Osteocyte (in vitro differentiated cells): Measurements from ENCODE around the gene PCDHB14. TPM values are rescaled to one million over a fixed set of nuclear protein-coding genes. Genes with fewer than 3 reads are reported as not detected.

Source experiments
- DNase-seq: peaks from one replicate; pipeline ENCODE4 v3.0.0; 2021; ENCODE audit warnings: mixed read lengths; ENCODE audit not compliant: unreplicated experiment; ENCODE audit errors: extremely low spot score
- H3K27ac Mint-ChIP-seq: one replicate; pipeline ENCODE4 v1.8.0; 2021; ENCODE audit warnings: mild to moderate bottlenecking, mixed read lengths; ENCODE audit not compliant: unreplicated experiment
- H3K27me3 Mint-ChIP-seq: one replicate; pipeline ENCODE4 v1.8.0; 2021; ENCODE audit warnings: mixed read lengths; ENCODE audit not compliant: unreplicated experiment
- H3K36me3 Mint-ChIP-seq: one replicate; pipeline ENCODE4 v1.8.0; 2021; ENCODE audit warnings: mixed read lengths; ENCODE audit not compliant: unreplicated experiment
- H3K4me1 Mint-ChIP-seq: one replicate; pipeline ENCODE4 v1.8.0; 2021; ENCODE audit warnings: mixed read lengths; ENCODE audit not compliant: unreplicated experiment
- H3K4me3 Mint-ChIP-seq: one replicate; pipeline ENCODE4 v1.8.0; 2021; ENCODE audit warnings: mild to moderate bottlenecking, moderate library complexity, mixed read lengths; ENCODE audit not compliant: unreplicated experiment
- H3K9me3 Mint-ChIP-seq: one replicate; pipeline ENCODE4 v1.8.0; 2021; ENCODE audit warnings: mixed read lengths; ENCODE audit not compliant: unreplicated experiment
- total RNA-seq: library from RNA; stranded (reverse); gene quantifications from 2 replicates; pipeline ENCODE4 v1.2.1, GENCODE V29; 2021
- TF ChIP-seq, protein P1 (sequence below): fragments of 200-600 bp; sonication (generic); IDR thresholded peaks from 2 replicates; pipeline ENCODE4 v1.5.0; 2021; ENCODE audit warnings: antibody characterized with exemption, mild to moderate bottlenecking, moderate library complexity

The PCDHB14 gene
- total RNA-seq, 1 donor from 2014 or later: 9.0 TPM

DNA sequence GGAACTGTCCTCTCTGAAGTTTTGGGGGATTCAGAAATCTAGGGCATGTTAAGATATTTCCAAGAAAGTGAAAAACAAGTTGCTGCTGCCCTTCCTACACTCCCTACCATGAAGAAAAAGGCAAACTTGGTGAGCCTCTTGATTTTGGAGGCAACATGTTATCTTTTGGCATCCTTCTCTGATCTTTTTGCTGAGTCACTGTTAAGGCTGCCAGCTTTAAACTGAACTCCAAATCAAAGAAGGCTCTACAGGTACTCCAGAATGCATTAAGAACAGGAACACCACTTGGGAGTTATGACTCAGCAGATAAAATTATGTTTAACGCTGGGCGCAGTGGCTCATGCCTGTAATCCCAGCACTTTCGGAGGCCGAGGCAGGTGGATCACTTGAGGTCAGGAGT is 46.1 kb downstream of the PCDHB14 start:
- H3K9me3 Mint-ChIP-seq: peaks cover 52% of the 10 kb centered on the region
- H3K27ac Mint-ChIP-seq: no peak overlapping the region
- H3K4me1 Mint-ChIP-seq: no peaks in the 10 kb centered on the region
- no peak overlapping the region for H3K4me3 Mint-ChIP-seq
- no peak for DNase-seq
- H3K27me3 Mint-ChIP-seq: no peaks in the 10 kb centered on the region
- peaks cover 15% of the 10 kb centered on the region for H3K36me3 Mint-ChIP-seq
- TF ChIP-seq, protein P1, sequence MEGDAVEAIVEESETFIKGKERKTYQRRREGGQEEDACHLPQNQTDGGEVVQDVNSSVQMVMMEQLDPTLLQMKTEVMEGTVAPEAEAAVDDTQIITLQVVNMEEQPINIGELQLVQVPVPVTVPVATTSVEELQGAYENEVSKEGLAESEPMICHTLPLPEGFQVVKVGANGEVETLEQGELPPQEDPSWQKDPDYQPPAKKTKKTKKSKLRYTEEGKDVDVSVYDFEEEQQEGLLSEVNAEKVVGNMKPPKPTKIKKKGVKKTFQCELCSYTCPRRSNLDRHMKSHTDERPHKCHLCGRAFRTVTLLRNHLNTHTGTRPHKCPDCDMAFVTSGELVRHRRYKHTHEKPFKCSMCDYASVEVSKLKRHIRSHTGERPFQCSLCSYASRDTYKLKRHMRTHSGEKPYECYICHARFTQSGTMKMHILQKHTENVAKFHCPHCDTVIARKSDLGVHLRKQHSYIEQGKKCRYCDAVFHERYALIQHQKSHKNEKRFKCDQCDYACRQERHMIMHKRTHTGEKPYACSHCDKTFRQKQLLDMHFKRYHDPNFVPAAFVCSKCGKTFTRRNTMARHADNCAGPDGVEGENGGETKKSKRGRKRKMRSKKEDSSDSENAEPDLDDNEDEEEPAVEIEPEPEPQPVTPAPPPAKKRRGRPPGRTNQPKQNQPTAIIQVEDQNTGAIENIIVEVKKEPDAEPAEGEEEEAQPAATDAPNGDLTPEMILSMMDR: no peak

- DNase-seq: no peak
- no peaks in the 10 kb centered on the region for H3K27me3 Mint-ChIP-seq
- peaks cover 45% of the 10 kb centered on the region for H3K9me3 Mint-ChIP-seq
- no peaks in the 10 kb centered on the region for H3K4me1 Mint-ChIP-seq
- H3K27ac Mint-ChIP-seq: no peak overlapping the region
- peaks cover 10% of the 10 kb centered on the region for H3K36me3 Mint-ChIP-seq
- TF ChIP-seq, protein P1: no peak
- H3K4me3 Mint-ChIP-seq: no peak overlapping the region
These were observed 49.8 kb downstream of the PCDHB14 start for GRCh38 chr5:141272906-141273305.

Other genes starting within 250 kb of the PCDHB14 start
- 0.03 and 0.05 TPM in 2 replicates for gene PCDHB1, start 172.0 kb upstream of the PCDHB14 start, total RNA-seq
- gene PCDHB2, start 128.7 kb upstream of the PCDHB14 start, total RNA-seq: 91.5 and 92.7 TPM in 2 replicates
- 8.8 and 11.1 TPM in 2 replicates for gene PCDHB3, start 122.9 kb upstream of the PCDHB14 start, total RNA-seq
- gene PCDHB4, start 101.5 kb upstream of the PCDHB14 start, total RNA-seq: 2.9 and 4.1 TPM in 2 replicates
- 6.4 and 7.5 TPM in 2 replicates for gene PCDHB5, start 88.1 kb upstream of the PCDHB14 start, total RNA-seq
- gene PCDHB6, start 73.3 kb upstream of the PCDHB14 start, total RNA-seq: 1.4 and 1.6 TPM in 2 replicates
- 1.1 and 1.2 TPM in 2 replicates for gene PCDHB7, start 50.7 kb upstream of the PCDHB14 start, total RNA-seq
- gene PCDHB8, start 45.6 kb upstream of the PCDHB14 start, total RNA-seq: 0.81 and 1.1 TPM in 2 replicates
- 9.0 and 10.8 TPM in 2 replicates for gene PCDHB16, start 41.0 kb upstream of the PCDHB14 start, total RNA-seq
- gene PCDHB9, start 36.2 kb upstream of the PCDHB14 start, total RNA-seq: 3.4 and 4.3 TPM in 2 replicates
- 7.8 and 8.2 TPM in 2 replicates for gene PCDHB10, start 31.0 kb upstream of the PCDHB14 start, total RNA-seq
- 1.9 and 2.4 TPM in 2 replicates for gene PCDHB11, start 23.7 kb upstream of the PCDHB14 start, total RNA-seq
- 1.9 and 2.2 TPM in 2 replicates for gene PCDHB12, start 14.6 kb upstream of the PCDHB14 start, total RNA-seq
- gene PCDHB13, start 9.4 kb upstream of the PCDHB14 start, total RNA-seq: 2.2 and 2.4 TPM in 2 replicates
- gene PCDHB15, start 22.1 kb downstream of the PCDHB14 start, total RNA-seq: 4.3 and 4.4 TPM in 2 replicates
- gene SLC25A2, start 80.7 kb downstream of the PCDHB14 start, total RNA-seq: 0.50 and 0.81 TPM in 2 replicates
- 78.7 and 83.8 TPM in 2 replicates for gene TAF7, start 97.4 kb downstream of the PCDHB14 start, total RNA-seq
- gene PCDHGA1, start 107.2 kb downstream of the PCDHB14 start, total RNA-seq: 0.13 TPM in 1 of 2 replicates, not detected in the other
- gene PCDHGA2, start 115.4 kb downstream of the PCDHB14 start, total RNA-seq: 0.21 TPM in 1 of 2 replicates, not detected in the other
- gene PCDHGA3, start 120.5 kb downstream of the PCDHB14 start, total RNA-seq: not detected in 2 replicates
- gene PCDHGB1, start 126.8 kb downstream of the PCDHB14 start, total RNA-seq: 1.4 and 1.8 TPM in 2 replicates
- gene PCDHGA4, start 131.7 kb downstream of the PCDHB14 start, total RNA-seq: 0.27 and 0.47 TPM in 2 replicates
- 0.50 and 0.59 TPM in 2 replicates for gene PCDHGB2, start 136.7 kb downstream of the PCDHB14 start, total RNA-seq
- 0.13 and 0.16 TPM in 2 replicates for gene PCDHGA5, start 140.8 kb downstream of the PCDHB14 start, total RNA-seq
- 0.19 and 0.29 TPM in 2 replicates for gene PCDHGB3, start 146.9 kb downstream of the PCDHB14 start, total RNA-seq
- 0.18 and 0.21 TPM in 2 replicates for gene PCDHGA6, start 150.5 kb downstream of the PCDHB14 start, total RNA-seq
- 0.11 TPM in 1 of 2 replicates, not detected in the other for gene PCDHGA7, start 159.4 kb downstream of the PCDHB14 start, total RNA-seq
- gene PCDHGB4, start 164.4 kb downstream of the PCDHB14 start, total RNA-seq: 10.8 and 11.9 TPM in 2 replicates
- gene PCDHGA8, start 169.3 kb downstream of the PCDHB14 start, total RNA-seq: 0.34 and 0.51 TPM in 2 replicates
- 0.97 and 1.3 TPM in 2 replicates for gene PCDHGB5, start 174.6 kb downstream of the PCDHB14 start, total RNA-seq
- gene PCDHGA9, start 179.4 kb downstream of the PCDHB14 start, total RNA-seq: 1.6 and 1.9 TPM in 2 replicates
- gene PCDHGB6, start 184.7 kb downstream of the PCDHB14 start, total RNA-seq: 70.2 and 71.5 TPM in 2 replicates
- 22.4 and 24.0 TPM in 2 replicates for gene PCDHGA10, start 189.6 kb downstream of the PCDHB14 start, total RNA-seq
- gene PCDHGB7, start 194.3 kb downstream of the PCDHB14 start, total RNA-seq: 6.2 and 8.8 TPM in 2 replicates
- gene PCDHGA11, start 197.7 kb downstream of the PCDHB14 start, total RNA-seq: 1.9 and 2.2 TPM in 2 replicates
- gene PCDHGA12, start 207.2 kb downstream of the PCDHB14 start, total RNA-seq: 2.0 and 2.1 TPM in 2 replicates